Embryonic facial prominence (tissue), 1 donor: ENCODE results near the gene PDILT.

ENCODE experiments used
- DNase-seq: peaks from one replicate; pipeline ENCODE4 v3.0.0-alpha.2; 2016; ENCODE audit errors: extremely low spot score

PDILT gene

GRCh38 chr16:20401475-20402016 lies 3.0 kb downstream of the PDILT start:
- DNase-seq, result no peak

- DNase-seq, result no peak
Observed at GRCh38 chr16:20401066-20401465, 3.5 kb downstream of the PDILT start.

- DNase-seq, result no peak
Observed at GRCh38 chr16:20399185-20399584, 5.4 kb downstream of the PDILT start.

GRCh38 chr16:20398603-20399002 lies 5.9 kb downstream of the PDILT start:
- no peak for DNase-seq

- no peak for DNase-seq
Observed at GRCh38 chr16:20397468-20398074, 7.0 kb downstream of the PDILT start.

GRCh38 chr16:20396846-20397467 lies 7.6 kb downstream of the PDILT start:
- no peak for DNase-seq

- no peak for DNase-seq
Observed at GRCh38 chr16:20395946-20396345, 8.6 kb downstream of the PDILT start.

GRCh38 chr16:20393801-20394577 lies 10.5 kb downstream of the PDILT start:
- no peak for DNase-seq

- DNase-seq, result no peak
Observed at GRCh38 chr16:20391045-20391444, 13.5 kb downstream of the PDILT start.

GRCh38 chr16:20388854-20389253 lies 15.7 kb downstream of the PDILT start:
- no peak for DNase-seq

- no peak for DNase-seq
Observed at GRCh38 chr16:20387978-20388377, 16.6 kb downstream of the PDILT start.

- DNase-seq, result no peak
Observed at GRCh38 chr16:20385844-20386832, 18.4 kb downstream of the PDILT start.

- DNase-seq, result peak; percentile 31
Observed at GRCh38 chr16:20383106-20384029, 21.2 kb downstream of the PDILT start.

- no peak for DNase-seq
Observed at GRCh38 chr16:20382202-20382948, 22.2 kb downstream of the PDILT start.

GRCh38 chr16:20380782-20381181 lies 23.8 kb downstream of the PDILT start:
- no peak for DNase-seq

GRCh38 chr16:20377181-20377580 lies 27.4 kb downstream of the PDILT start:
- DNase-seq, result no peak

GRCh38 chr16:20372701-20373100 lies 31.8 kb downstream of the PDILT start:
- DNase-seq, result no peak

GRCh38 chr16:20369452-20370054 lies 35.0 kb downstream of the PDILT start:
- DNase-seq, result no peak

- DNase-seq, result no peak
Observed at GRCh38 chr16:20364051-20364450, 40.5 kb downstream of the PDILT start.
